Fibroblast of mammary gland (primary cell): ENCODE measurements around the gene ACACA.
A peak's percentile ranks its signal among the peaks of the same experiment; 100 is the strongest.

Experiments used
- DNase-seq: peaks from one replicate; pipeline ENCODE4 v3.0.0-alpha.2; 2010; ENCODE audit warnings: low read depth
- H3K4me3 ChIP-seq: 2 replicates; pipeline ENCODE4 v1.5.1; 2011; ENCODE audit warnings: low read depth, mild to moderate bottlenecking, low read length, moderate library complexity; ENCODE audit not compliant: control insufficient read depth
- CTCF ChIP-seq: conservative IDR thresholded peaks from 2 replicates; pipeline ENCODE4 v1.5.1; 2011; ENCODE audit warnings: low read depth, low read length, inconsistent platforms; ENCODE audit not compliant: control insufficient read depth, insufficient read depth

Gene ACACA

GRCh38 chr17:37188157-37188556 is 218.5 kb downstream of the ACACA start:
- H3K4me3 ChIP-seq = no peak overlapping the region
- no peak for TF ChIP-seq CTCF
- no peak for DNase-seq

GRCh38 chr17:37187262-37187661 is 219.4 kb downstream of the ACACA start:
- DNase-seq = no peak
- H3K4me3 ChIP-seq = no peak overlapping the region
- no peak for TF ChIP-seq CTCF

GRCh38 chr17:37182786-37183465 is 223.7 kb downstream of the ACACA start:
- peak; percentile 25 for DNase-seq
- TF ChIP-seq CTCF = no peak
- H3K4me3 ChIP-seq = no peak overlapping the region

- no peak for TF ChIP-seq CTCF
- no peak for DNase-seq
- H3K4me3 ChIP-seq = no peak overlapping the region
These were observed 226.3 kb downstream of the ACACA start for GRCh38 chr17:37180376-37180775.

GRCh38 chr17:37179893-37180292 is 226.7 kb downstream of the ACACA start:
- no peak for TF ChIP-seq CTCF
- no peak overlapping the region for H3K4me3 ChIP-seq
- peak; percentile 75 for DNase-seq

GRCh38 chr17:37177254-37177870 is 229.3 kb downstream of the ACACA start:
- DNase-seq = no peak
- no peak overlapping the region for H3K4me3 ChIP-seq
- no peak for TF ChIP-seq CTCF

- no peak overlapping the region for H3K4me3 ChIP-seq
- peak; percentile 64 for DNase-seq
- no peak for TF ChIP-seq CTCF
These were observed 229.9 kb downstream of the ACACA start for GRCh38 chr17:37176723-37177122.
